OCI-M2 (cell line): Measurements from ENCODE around the gene MLLT6.

Experiments used
- DNase-seq: peaks from one replicate; lab custom pipeline; 2025; ENCODE audit not compliant: unreplicated experiment; lab: John Stamatoyannopoulos, UW

The MLLT6 gene

GRCh38 chr17:38674749-38675615 is 30.1 kb upstream of the MLLT6 start, which contains the start of gene EPOP:
EPOP (minus strand) TSS chr17:38674957; CDS start chr17:38674495, 462 bp downstream.
- DNase-seq: peak; percentile 32

DNA sequence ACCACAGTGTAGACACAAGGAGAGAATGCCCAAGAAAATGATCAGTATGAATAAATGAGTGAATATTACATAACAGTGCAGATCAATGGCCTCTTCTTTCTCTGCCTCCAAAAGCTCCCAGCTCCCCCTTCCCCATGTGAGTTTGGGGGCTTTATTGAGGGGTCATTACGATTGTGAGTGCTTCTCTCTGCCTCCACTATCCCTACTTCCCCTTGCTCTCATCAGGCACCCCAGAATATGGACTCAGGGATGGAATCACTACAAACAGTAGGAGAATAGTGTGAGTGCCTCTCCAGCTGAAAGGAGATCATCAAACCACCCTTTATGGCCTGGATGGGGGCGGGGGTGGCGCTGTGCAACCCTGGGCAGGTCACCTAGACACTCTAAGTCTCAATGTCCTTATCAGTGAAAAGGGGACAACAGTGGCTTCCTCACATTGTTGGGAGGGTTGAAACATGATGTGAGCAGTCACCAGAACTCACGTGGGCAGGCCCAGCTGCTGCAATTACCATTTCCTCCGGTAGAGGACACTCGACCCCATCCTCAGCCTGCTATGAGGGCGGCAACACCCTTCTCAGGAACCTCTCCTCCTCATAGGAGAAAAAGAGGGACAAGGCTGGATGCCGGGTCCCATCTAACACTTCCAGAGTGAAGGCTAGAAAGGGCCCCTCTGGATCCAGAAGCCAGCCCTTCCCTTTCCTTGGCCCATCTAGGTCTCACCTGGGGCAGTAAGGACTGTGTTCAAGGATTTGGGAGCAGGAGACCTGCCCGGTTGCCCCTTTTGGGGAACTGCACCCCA is 28.2 kb upstream of the MLLT6 start:
- DNase-seq: peak; percentile 69

- DNase-seq: no peak
Measured at GRCh38 chr17:38677819-38678218, 27.3 kb upstream of the MLLT6 start.

- no peak for DNase-seq
Measured at GRCh38 chr17:38681096-38681495, 24.0 kb upstream of the MLLT6 start.

DNA sequence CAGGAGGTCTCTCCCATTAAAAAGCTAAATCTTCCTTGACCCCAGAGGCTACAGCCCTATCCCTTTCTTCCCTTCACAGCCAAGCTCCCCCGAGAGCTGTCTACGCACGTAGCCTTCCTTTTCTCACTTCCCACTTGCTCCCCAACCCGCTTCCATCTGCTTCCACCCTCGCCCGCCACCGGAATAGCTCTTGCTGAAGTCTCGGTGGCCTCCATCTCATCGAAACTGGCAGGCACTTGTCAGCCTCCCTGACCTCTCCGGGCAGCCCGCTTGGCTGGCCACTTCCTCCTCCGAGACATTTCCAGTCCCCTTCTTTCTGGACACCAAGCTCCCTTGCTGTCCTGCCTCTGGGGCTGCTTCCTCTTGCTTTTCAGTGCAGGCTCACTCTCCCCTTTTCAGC is 19.6 kb upstream of the MLLT6 start:
- no peak for DNase-seq

DNA sequence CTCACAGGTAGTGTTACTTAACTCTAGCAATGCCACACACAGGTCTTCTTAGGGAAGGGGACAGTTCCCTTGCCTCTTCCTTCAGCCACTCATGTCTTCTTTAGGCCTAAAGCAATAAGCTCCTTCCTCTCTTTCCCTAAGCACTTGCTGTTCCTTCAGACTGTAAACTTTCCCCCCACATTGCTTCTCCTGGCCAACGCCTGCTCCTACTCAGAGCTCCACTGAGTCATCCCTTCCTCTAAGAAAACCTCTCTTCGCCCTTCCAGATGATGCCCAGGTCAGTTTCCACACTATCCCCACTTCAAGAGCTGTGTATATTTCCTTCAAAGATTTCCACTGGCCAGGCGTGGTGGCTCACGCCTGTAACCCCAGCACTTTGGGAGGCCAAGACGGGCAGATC is 17.8 kb upstream of the MLLT6 start:
- DNase-seq: no peak

GRCh38 chr17:38690386-38690785 is 14.7 kb upstream of the MLLT6 start:
- DNase-seq: no peak

- no peak for DNase-seq
Measured at GRCh38 chr17:38691154-38691553, 13.9 kb upstream of the MLLT6 start.

- DNase-seq: no peak
Measured at GRCh38 chr17:38693700-38694329, 11.3 kb upstream of the MLLT6 start.

DNA sequence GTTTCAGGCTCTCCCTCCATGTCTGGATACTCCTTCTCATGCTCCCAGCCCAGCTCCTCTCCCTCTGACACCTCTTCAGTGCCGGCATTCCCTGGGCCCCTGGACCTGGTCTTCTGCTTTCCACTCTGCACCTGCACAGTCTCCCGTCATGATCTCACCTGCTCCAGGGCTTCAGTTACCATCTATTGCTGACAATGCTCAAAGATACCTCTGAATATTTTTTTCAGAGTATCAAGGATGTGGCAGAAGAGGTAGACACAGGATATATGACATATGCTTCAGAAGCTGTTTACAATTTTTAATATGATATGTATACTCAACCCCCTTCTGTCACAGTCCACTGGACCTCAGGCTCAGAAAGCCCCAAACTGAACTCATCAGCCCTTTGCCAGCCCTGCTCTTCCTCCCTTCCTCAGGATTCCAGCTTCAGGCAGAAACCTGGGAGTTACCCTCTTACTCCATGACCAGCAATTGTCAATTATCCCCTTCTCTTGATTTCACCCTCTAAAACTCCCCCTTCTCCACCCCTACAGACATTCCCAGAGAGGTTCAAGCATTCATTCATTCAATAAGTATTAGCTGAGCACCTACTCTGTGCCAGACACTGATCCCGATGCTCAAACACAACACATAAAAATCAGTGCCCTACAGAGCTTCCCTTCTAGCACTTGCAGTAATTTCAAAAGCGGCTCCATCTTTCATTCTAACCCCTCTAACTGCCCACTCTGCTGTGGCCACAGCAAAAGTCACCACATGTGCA is 7.8 kb upstream of the MLLT6 start:
- DNase-seq: no peak

DNA sequence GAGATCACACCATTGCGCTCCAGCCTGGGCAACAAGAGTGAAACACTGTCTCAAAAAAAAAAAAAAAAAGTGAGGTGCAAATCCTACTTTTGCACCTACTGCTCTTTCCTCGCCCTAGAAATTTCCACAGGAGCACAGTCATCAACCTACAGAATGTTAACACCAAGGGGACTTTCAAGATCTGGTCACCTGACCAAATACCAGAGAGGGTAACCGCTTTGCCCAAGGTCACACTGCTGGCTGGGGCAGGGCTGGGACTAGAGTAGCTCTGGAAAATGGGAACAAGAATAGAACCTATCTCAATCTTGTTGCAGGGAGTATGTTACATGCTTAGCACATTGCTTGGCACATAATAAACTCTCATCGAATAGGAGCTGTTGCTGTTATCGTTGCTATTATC is 6.3 kb upstream of the MLLT6 start:
- DNase-seq: no peak

DNA sequence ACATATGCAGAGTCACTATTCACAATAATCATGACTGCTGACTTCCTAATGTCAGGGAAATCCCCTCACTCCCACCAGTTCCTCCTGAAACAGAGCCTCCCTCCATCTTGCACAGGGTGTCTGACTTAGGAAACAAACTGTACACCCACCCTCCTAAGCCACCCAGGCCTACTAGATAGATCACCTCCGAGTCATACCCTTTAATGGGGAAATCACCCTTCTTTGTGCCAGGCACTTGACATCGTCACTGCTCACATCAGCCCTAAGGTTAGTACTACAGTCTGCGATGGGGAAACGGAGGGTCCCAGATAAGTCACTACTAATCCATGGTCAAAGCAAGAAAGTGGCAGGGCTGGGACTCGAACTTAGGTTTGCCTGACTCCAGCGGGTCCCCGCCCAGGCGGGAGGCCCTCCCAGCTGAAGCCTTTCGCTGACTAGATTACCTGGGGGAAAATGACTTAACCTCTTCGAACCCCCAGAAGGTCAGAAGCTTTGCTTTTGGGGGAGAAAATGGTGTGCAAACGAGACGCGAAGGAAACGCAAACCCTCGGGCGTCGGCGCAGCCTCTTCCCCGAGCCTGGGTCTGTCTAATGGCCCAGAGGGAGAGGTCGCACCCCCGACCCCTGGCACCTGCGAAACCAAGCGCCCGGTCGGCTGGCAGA is 3.4 kb upstream of the MLLT6 start:
- DNase-seq: no peak

GRCh38 chr17:38702166-38702915 is 2.7 kb upstream of the MLLT6 start:
- DNase-seq: no peak

GRCh38 chr17:38702916-38703741 is 1.9 kb upstream of the MLLT6 start:
- DNase-seq: no peak

DNA sequence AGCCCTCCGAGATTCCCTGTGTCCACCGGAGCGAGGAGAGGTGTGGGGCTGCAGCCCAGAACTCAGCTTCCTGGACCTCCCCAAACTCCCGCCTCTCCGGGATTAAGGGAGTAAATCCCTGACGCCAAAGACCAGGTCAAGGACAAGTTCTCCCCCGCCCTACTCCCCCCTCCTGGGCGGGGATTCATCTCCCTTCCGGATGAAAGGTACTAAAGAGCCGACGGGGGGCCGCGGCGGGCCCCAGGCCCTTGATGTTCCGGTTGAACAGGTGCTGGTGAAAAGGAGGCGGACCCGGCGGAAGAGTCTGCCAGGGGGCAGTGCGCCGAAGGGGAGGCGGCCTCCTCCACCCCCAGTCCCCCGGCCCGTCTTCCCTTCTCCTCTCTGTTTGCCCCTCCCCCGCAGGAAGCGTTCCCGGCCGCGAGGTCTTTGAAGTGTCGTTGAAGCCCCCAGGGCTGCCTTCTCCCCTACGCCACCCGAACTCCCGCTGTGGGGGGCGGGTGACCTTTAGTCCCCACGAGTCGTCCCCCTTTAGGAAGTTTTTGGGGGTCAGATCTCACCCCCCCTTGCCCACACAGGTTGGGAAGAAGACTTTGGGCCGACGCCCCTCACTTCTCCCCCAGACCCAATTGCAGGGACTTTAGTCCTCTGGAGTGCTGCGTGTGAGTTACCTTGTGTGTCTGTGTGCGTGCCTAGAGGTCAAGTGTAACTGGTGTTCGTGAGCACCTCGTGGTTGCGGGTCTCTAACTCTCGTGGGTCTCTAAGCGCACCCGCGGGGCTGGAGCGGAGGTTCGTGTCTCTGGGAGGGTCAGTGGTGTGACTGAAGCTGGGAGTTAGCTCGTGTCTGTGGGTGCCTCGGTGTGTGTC is 1.1 kb upstream of the MLLT6 start:
- peak; percentile 31 for DNase-seq

DNA sequence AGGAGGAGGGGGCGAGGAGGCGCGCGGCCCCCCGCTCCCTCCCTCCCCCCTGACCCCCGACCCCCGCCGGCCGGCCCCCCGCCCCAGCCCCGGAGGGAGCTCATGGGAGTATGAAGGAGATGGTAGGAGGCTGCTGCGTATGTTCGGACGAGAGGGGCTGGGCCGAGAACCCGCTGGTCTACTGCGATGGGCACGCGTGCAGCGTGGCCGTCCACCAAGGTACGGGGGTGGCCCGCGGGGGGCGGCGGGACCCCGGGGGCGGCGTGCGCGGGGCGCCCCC is 390 bp downstream of the MLLT6 start:
- DNase-seq: no peak

DNA sequence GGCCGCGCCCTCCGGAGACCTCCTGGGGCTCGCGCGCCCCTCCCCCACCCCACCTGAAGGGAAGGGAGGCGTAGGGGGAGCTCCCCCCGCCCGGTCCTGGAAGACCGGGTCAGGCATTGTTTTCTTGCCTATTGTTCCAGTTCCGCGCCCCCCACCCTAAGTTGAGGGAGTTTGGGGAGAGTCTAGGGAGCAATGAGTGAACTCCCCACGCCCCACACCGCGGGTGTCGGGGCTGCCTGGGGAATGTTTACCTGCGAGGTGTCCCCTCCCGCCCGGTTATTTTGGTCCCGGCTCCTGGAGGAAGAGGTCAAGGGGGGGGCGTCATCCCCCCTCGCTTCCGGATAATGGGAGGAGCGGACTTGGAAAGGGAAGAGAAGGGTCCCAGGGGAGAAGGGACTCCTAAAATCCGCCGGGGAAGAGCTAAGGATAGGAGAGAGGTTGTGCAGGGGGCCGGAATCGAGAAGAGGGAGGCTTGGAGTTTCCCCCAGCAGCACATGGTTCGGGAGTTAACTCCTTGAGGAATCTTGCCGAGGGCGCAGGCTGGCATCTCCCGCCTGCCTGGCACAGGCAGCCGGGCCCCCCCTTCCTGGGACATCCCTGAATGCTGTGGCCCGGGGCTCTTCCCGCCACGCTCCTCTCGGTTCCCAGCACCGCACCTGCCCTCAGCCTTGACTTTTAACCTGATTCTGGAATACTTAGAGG is 881 bp downstream of the MLLT6 start:
- no peak for DNase-seq
